ENCODE data around the gene ELP5.
A peak's percentile ranks its signal among the peaks of the same experiment; 100 is the strongest.

Gene ELP5

GRCh38 chr17:7219229-7219811 is 32.7 kb upstream of the ELP5 start:
- DNase-seq, result no peak

- peak; percentile 89 for DNase-seq
Observed at GRCh38 chr17:7219812-7220592, 32.0 kb upstream of the ELP5 start, which contains the start of the genes ACADVL and DLG4. Gene ACADVL, plus strand, starts transcription at chr17:7219938. Its CDS starts 47 bp downstream, at chr17:7219985. Gene DLG4, minus strand, starts transcription at chr17:7219836.

GRCh38 chr17:7220593-7221277 is 31.3 kb upstream of the ELP5 start:
- DNase-seq, result peak; percentile 52

GRCh38 chr17:7221278-7222092 is 30.5 kb upstream of the ELP5 start:
- DNase-seq, result no peak

- no peak for DNase-seq
Observed at GRCh38 chr17:7222093-7222971, 29.7 kb upstream of the ELP5 start.

DNA sequence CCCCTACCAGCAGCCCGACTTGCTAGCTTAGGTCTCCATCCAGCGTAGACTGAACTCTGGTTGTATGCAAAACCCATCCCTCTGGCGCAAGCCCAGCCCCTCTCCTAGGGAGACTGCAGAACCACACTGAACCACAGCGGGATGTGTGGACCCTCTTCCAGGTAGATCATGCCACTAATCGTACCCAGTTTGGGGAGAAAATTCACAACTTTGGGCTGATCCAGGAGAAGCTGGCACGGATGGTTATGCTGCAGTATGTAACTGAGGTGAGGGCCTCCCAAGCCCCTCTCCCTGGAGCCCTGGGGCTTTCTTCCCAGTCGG is 29.1 kb upstream of the ELP5 start:
- no peak for DNase-seq

DNA sequence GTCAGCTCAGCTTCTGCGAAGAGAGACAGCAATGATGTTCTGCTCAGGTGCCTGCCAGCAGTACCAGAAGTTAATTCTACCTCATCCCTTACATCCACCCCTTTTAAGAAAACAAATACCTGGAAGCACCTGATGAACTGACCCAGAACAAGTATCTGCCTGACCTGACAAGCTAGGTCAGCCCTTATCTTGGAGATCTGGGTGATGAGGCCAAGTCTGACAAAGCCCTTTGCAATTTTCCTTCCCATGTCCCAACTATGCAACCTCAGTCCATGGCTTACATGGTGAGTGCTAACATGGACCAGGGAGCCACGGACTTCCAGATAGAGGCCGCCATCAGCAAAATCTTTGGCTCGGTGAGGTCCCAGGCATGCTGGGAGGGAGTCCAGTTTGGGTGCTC is 28.6 kb upstream of the ELP5 start:
- no peak for DNase-seq

DNA sequence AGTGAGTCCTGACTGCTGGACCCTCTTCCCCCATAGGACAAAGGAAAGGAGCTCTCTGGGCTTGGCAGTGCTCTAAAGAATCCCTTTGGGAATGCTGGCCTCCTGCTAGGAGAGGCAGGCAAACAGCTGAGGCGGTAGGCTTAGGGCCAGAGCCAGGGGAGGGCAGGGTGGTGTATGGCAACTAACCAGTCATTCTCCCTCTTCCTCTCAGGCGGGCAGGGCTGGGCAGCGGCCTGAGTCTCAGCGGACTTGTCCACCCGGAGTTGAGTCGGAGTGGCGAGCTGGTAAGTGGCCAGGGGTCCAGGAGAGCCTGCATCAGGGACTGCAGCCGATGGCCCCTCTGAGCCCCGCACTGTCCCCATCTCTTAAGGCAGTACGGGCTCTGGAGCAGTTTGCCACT is 27.9 kb upstream of the ELP5 start:
- DNase-seq, result no peak

- DNase-seq, result no peak
Observed at GRCh38 chr17:7224661-7225111, 27.3 kb upstream of the ELP5 start.

GRCh38 chr17:7225711-7226331 is 26.2 kb upstream of the ELP5 start:
- no peak for DNase-seq

DNA sequence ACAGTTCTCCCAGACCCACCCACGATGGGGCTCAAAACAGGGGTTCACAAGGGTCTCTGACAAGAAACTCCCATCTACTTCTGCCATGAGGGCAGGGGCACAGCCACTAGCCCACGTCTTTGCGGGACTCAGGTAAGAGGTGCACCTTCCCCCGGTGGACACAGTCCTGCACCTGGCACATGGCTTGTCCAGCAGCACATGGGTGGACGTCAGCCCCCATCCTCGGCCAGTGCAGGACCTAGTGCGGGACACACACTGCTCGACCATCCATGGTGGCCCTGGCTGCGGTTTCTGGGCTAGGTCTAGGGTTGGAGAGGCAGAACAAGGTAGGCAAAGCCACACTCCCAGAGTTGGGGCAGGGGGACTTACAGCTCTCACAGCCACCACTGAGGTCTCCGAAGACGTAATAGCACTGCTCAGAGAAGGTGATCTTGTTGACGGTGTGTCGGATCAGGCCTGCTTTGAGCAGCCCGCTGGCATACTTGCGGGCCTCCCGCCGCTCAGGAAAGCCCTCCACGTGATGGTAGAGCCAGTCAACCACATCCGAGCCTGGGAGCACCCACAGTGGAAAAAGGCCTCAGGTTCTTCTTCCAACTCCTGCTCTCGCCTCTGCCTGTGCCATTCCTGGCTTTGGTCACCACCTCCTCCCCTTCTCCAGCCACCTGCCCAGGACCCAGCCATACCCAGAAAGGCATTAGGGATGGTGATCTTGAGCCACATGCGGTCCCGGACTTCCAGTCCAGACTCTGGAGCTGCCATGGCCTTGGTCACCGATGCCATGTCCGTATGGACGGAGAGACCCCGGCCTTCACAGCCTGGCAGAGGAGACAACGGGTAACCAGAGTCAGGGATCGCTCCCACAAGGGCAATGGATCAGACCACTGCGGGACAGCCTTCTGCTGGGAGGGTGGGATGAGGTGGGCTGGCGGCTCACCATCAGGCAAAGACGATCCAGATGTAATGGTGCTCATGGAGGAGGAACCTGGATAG is 25.0 kb upstream of the ELP5 start:
- DNase-seq, result no peak

- no peak for DNase-seq
Observed at GRCh38 chr17:7228920-7229319, 23.1 kb upstream of the ELP5 start.

DNA sequence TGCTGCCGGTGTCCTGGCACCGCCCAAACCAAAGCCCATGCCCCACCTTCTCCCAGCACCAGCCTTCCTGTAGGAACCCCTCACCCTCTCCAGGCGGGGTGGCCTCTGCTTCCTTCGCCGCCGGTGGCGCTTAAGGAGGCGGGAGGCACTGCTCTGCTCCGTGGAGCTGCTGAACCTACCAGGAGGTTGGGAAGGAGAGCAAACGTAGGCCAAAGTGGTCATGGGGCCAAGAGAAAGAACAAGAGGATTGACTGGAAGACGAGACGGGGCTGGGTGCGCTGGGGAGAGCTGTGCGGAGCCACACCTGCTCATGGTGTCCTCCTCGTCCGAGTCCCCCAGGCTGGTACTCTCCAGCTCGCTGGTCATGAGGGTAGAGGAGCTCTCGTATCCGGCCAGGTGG is 22.5 kb upstream of the ELP5 start:
- no peak for DNase-seq

GRCh38 chr17:7232114-7232513 is 19.9 kb upstream of the ELP5 start:
- no peak for DNase-seq

DNA sequence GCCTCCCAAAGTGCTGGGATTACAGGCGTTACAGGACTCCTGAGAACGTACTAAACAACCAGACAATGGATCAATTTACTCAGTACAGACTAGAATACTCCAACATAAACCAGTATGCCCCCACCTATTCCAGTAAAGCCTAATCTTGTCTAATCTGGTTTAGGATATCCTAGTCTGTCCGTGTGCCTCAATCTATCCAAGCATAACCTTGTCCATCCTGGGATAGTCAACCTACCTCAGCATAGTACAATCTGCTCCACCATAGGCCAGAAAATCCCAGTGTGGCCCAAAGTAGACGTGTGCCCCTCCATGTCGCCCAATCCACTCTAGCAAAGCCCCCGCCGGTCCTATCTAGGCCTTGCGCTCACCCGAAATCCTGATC is 18.3 kb upstream of the ELP5 start:
- no peak for DNase-seq

- peak; percentile 96 for DNase-seq
Observed at GRCh38 chr17:7234083-7234951, 17.7 kb upstream of the ELP5 start, which contains the start of gene DVL2. Gene DVL2, minus strand, starts transcription at chr17:7234517. Its CDS starts 255 bp downstream, at chr17:7234262.

DNA sequence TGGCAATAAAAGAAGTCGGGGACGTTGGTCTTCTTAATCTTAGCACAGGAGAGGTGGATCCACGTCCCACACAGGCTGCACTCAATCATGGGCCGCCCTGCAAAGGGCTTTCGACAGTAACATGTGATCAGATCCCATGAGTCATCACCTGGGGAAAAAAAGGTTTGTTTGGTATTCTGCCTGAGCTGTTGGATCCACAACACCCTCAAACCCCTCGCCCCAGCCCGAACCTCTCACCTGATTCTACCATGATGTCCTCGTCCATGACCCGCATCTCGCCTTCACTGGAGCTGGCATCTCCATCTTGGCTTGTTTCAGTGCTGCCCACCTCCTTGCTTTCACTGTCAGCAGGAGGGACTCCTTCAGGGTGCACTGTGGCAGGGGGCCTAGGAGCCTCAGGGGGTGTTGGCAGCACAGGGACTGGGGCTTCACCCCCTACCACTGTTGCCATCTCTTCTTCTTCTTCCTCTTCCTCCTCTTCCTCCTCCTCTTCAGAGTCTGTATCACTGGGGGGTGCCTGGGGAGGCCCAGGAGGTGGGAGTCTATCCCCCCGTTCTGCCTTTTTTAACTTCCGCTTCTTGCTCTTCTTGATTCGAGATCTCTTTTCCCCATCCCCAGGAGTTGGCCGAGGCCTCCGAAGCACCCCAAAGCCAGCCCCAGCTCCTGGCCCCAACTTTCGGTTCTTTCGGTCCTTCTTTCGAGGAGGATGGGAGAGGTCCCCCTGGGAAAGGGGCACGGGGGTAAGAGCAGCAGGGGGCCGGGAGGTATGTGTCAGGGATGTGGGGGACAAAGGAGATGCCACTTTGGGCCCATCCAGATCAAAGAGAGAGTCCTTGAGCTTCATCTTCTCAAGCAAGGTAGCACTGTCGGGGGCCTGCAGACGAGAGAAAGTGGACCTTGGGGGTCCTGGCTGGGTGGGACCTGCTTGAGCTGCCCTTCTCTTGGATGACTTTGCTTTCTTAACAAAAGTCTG is 16.0 kb upstream of the ELP5 start:
- DNase-seq, result no peak

GRCh38 chr17:7236808-7237207 is 15.2 kb upstream of the ELP5 start:
- no peak for DNase-seq

All from fibroblast of skin of abdomen (primary cell).